NCI-H128 (cell line): ENCODE results near the gene S100A13.
A peak's percentile ranks its signal among the peaks of the same experiment; 100 is the strongest.
"Not testable (repeated sequence)": the region's sequence is repeated elsewhere in the genome, so short reads cannot be mapped to it uniquely, and the experiment has no call there.

Experiments used
- DNase-seq: peaks from one replicate; lab custom pipeline; 2025; ENCODE audit not compliant: unreplicated experiment; lab: John Stamatoyannopoulos, UW

Gene S100A13

DNA sequence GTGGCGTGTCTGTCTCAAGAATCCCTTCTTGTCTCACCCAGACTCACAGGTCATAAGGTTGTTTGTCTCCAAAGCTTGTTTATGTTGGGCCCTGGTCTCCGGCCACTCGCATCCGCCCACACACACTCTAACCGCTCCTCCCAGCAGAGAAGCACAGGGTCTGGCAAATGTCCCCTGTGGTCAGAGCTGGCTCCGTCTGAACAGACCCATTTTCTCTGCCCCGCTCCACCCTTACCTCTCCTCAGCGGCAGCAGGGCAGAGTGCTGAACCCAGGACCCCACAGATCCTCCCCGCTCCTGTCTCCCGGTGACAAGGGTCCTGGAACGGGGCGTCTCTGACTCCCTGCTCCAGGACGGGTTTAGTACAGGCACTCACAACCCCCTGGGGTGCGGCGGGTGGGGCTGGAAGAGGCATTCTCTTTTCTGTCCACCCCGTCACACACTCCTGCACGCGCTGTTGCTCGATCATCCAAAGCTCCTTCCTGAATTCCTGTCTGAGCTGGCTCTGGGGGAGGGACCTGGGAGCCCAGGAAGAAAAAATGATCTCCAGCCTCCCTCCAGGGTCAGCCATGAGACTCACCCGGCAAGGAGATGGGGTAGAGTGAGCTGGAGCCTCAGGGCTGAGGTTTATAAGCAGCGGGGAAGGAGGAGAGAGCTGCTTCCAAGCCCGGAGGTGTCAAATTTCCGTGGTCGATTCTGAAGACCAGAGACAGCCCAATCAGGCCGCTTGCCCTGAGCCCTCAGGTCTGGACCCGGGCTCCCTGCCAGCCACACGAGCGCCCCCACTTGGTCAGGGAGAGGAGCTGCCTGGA lies at the start of gene S100A13:
Gene S100A13, minus strand, starts transcription at position 602 of the 811 bp plus-strand sequence. CDS start 1,033 bp downstream, outside the sequence.
- DNase-seq, result peak; percentile 84

DNA sequence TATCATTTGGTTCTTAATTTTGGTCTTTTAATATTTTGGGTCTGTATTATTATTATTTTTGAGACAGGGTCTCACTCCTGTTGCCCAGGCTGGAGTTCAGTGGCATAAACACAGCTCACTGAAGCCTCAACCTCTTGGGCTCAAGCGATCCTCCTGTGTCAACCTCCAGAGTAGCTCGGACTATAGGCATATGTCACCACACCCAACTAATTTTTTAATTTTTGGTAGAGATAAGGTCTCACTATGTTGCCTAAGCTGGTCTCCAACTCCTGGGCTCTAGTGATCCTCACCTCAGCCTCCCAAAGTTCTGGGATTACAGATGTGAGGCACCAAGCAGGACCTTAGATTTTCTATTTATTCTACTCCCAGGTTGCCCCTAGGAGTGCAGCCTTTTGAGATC lies 46.2 kb upstream of the S100A13 start:
- DNase-seq, result no peak

DNA sequence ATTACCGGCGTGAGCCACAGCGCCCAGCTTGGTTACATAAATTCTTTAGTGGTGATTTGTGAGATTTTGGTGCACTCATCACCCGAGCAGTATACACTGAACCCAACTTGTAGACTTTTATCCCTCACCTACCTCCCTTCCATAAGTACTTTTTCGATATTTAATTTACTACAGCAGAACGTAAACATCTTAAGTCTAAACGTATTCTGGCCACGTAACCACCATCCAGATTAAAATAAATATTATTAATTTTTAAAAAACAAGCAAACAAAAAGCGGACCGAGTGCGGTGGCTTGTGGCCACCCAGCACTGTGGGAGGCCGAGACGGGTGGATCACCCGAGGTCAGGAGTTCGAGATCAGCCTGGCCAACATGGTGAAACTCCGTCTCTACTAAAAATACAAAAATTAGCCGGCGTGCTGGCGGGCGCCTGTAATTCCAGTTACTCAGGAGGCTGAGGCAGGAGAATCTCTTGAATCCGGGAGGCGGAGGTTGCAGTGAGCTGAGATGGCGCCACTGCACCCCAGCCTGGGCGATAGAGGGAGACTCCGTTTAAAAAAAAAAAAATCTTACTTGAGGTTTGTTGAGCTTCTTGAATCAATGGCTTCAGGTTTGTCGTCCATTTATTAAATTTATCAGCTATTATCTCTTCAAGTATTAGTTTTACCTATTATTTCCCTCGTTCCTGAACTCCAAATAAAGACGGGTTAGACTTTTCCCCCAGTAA lies 44.5 kb upstream of the S100A13 start:
- not testable (repeated sequence) for DNase-seq

DNA sequence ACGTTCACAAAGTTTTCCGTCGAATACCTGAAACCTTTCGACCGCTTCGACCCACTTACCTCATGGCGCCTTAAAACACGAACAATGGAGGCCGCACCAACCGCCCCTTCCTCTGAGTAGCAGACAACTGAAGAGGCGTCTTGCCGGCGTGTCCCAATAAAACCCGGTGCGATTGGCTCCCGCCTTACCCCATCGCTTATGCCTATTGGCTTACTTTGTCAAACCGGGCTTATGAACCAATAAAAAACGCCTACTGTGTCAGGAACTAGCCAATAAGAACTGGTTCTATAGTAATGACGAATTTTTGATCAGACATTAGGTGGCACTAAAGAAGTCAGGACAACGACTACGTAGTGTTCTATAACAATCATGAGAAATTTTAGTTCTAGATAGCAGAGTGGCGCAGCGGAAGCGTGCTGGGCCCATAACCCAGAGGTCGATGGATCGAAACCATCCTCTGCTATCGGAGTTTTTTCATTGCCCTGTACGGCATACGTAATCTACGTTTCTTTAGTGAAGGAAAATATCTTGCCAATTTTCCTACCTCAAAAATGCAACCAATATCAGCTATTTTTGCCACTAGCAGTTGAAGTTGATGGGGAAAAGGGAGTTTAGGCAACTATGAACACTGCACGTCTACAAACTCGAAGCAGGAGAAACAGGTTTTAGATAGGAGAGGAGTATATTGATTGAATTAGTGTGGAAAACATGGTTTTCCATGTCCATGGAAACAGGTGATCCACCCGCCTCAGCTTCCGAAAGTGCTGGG lies 43.7 kb upstream of the S100A13 start, which contains the start of gene ILF2:
Gene ILF2, minus strand, starts transcription at position 135 of the 769 bp plus-strand sequence. Its CDS starts 71 bp downstream, at position 64.
- peak; percentile 99 for DNase-seq

DNA sequence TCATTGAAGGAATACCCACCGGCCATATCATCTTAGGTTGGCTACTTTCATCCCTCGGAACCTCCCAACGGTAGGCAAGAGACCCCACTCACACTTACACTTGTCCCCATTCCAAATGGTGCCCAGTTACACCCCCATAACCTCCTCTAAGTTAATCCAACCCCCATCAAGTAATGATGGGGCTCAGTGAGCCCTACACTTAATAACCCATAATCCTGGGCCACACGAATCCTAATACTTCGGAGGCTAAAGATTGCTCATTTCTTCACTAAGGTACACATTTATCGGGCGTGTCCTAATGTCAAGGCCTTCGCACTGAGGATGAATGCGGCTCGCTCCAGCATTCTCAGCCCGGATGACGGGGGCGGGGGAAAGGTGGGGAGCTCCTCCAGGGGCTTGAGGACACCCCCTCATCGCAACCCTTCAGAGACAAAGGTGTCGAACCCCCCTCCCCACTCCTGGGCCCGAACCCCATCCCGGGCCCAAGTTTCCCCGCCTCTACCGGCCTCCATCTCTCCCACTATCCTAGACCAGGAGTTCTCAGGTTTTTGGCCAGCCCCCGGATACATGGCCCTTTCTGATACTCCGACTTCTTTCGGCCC lies 43.1 kb upstream of the S100A13 start:
- no peak for DNase-seq

DNA sequence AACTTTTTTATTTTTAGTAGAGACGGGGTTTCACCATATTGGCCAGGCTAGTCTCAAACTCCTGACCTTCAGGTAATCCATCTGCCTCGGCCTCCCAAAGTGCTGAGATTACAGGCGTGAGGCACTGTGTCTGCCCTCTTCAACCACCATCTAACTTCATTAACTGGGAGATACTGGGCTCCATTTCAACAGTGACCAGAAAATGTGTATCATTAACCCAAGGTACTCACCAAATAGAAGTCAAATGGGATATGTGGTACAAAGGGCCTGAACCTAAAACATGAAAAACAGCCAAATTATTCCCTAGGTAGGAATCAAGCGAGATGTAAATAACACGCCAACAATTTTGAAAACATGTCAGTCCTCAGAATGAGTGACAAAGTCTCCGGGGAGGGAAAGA lies 42.3 kb upstream of the S100A13 start:
- no peak for DNase-seq

DNA sequence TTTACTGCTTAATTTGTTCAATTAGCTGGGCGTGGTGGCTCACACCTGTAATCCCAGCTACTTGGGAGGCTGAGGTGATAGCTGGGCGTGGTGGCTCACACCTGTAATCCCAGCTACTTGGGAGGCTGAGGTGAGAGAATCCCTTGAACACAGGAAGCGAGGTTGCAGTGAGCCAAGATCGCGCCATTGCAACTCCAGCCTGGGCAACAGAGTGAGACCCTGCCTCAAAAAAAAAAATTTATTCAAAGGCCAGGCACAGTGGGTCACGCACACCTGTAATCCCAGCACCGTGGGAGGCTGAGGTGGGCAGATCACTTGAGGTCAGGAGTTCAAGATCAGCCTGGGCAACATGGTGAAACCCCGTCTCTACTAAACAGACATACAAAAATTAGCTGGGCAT lies 41.4 kb upstream of the S100A13 start:
- DNase-seq, result not testable (repeated sequence)

DNA sequence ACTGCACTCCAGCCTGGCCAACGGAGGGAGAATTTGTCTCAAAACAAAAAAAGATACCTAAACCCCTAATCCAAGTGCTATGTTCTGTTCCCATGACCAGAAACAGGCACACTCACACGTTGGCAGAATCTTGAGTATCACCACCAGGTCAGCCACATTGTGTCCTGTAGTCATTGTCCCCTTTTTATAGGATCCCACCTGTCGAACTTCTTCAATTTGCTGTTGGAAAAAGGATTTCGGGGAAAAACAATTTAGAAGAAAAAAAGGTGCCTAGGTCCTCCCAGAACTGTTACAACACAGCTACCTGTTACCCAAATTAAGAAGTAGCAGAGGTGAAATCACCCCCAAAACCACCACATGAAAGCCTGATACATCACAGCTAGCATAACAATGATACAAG lies 40.1 kb upstream of the S100A13 start:
- no peak for DNase-seq

DNA sequence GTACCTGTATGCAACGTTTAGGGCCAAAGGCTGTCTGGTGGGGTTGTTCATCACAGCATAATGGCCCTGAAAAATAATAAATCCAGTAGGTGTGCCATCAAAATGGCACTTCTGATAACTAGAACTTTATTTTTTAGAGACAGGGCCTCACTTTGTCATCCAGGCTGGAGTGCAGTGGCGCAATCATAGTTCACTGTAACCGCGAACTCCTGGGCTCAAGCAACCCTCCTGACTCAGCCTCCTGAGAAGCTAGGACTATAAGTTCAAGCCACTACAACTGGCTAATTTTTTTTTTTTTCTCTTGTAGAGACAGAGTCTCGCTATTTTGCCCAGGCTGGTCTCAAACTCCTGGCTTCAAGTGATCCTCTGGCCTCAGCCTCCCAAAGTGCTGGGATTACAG lies 35.9 kb upstream of the S100A13 start:
- DNase-seq, result no peak

DNA sequence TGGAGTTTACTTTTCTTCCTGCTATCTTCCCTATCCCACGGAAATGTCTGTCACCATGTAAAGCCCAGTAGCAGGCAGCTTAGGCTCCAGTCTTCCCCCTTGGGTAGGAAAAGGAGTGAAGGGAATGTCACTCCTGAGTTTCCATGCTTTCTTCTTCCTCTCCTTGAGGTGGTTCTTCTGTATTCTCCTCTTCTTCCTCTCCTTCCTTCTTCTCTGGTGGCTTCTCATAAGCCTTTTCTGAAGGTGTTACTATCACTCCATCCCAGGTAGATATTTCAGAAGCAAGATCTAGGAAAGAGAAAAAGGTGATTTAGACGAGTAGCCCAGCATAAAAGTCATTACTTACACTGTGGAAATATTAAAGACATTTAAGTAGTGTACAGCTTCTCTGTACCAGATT lies 35.0 kb upstream of the S100A13 start:
- no peak for DNase-seq

DNA sequence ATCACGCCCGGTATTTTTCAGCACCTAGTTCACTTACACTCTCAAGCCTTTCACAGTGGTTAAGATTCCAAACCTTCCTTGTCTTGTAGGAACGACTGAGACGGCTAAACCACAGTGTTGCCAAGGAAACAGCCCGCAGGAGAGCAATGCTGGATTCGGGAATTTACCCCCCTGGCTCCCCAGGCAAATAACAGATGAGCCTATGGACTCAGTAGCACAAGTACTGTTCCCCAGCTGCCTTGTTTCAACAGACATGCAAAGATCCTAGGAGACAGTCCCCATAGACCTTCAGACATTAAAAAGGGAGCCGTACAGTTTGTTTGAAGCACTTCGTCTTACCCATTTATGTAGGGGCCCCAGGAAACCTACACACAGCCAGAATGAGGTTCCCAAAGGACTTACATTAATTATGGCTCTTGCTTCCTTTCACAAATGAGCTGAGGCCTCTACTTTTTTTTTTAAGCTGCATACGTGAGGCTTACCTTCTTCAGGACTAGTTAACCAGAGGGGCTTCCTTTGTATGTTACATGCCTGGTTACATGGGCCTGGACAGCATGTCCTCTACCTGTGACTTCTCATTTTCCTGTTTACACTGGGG lies 33.9 kb upstream of the S100A13 start:
- no peak for DNase-seq

DNA sequence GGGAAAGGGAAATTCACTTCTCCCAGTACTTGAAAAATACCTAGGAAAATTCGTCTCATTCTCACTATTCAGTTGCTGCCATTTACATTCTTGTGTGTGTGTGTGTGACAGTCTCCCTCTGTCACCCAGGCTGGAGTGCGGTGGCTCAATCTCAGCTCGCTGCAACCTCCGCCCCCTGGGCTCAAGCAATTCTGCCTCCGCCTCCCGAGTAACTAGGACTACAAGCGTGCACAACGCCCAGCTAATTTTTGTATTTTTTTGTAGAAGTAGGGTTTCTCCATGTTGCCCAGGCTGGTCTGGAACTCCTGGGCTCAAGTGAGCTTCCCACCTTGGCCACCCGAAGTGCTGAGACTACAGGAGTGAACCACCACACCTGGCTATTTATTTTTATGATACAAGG lies 32.4 kb upstream of the S100A13 start:
- no peak for DNase-seq

DNA sequence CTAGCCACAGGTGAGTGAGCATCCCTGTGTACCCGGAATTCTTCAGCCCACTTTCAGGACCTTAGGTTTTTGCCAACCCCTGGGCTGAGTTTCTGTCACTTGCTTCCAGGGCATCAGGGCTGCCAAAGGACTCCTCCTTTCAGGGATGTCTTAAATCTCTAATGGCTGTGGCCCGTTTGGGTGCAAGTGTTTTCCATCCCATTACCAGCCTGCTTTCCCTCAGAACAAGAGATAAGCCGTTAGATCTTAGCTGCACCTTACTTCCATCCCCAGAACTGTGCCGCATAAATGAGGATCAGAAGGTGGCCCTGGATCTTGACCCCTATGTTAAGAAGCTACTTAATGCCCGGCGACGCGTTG lies 31.9 kb upstream of the S100A13 start:
- no peak for DNase-seq

DNA sequence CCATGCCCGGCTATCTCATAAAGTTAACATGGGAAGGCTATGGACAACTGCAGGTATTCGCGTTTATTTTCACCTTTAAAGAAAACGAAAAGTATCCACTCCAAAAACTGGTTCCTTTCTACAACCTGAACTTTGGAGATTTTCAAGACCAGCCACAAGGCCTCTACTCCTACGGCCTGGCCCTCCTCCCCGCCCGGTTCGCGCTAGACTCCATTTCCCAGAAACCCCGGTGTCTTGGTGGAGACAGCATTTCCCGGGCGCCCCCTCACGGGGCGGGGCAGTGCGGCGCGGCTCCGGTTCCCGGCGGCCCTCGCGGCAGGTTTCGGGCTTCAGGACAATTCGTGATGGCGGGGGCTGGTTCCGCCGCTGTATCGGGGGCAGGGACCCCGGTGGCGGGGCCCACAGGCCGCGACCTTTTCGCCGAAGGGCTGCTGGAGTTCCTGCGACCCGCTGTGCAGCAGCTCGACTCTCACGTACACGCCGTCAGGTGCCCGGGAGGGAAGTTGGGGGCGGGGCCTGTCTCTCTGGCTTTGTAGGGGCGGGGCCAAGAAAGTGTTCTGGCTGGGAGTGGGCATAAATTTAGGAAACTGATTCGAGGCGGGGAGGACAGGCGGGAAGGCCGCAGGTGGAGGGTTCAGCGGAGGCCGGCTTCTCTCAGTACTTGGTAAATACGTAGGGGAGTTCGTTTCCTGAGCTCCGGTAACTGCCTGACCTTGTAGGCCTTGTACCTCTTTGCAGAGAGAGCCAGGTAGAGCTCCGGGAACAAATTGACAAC lies 31.3 kb upstream of the S100A13 start, which contains the start of gene SNAPIN:
Gene SNAPIN, plus strand, starts transcription at position 304 of the 775 bp plus-strand sequence. Its CDS starts 41 bp downstream, at position 345.
- DNase-seq, result peak; percentile 77

DNA sequence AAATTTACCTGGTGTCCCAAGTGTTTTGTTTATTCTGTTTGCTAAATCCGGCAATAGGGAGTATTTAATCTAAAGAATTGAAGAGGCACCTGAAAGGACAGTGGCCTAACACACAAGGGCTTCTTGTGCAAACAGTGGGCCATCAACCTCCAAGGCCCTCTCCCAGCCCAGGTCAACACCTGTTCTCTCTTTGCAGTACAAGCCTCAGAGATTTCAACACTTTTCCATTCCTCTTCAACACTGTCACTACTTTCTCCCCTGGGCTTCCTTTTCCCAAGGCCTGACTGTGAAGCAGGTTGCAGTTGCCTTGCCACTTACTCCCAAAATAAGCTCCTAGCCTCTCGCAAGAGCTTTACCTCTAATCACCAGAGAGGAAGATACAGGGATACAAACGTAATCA lies 28.0 kb upstream of the S100A13 start:
- DNase-seq, result no peak

DNA sequence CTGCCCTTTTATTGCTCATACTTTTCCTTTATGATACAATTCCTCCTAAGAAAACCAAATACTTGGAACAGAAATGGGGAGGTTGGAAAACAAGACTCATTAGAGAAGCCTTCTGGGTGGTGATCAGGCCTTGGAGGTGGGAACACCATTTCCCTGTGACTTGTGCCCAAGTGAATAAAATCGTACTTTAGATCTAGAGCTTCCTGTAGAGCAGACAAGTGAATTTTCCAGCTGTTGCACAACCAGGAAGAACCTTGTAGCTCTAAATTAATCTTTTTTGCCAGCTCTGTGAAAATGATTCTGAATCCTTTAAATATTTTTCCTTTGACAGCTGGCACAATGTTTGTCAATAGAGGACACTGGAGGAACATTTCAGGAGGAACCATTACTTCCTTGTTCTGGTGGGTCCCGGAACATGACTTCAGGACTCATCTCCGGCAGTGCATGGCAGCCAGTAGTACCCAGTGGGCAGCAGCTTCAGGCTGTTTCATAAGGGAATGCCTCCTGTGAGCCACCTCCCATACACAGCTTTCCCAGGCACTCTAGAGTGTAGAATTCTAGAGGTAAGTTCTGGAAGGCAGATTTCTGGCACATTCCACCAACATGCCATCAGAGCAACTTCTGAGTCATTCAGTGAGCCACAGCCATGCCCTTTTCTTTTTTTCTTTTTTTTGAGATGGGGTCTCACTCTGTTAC lies 25.6 kb upstream of the S100A13 start:
- DNase-seq, result no peak

DNA sequence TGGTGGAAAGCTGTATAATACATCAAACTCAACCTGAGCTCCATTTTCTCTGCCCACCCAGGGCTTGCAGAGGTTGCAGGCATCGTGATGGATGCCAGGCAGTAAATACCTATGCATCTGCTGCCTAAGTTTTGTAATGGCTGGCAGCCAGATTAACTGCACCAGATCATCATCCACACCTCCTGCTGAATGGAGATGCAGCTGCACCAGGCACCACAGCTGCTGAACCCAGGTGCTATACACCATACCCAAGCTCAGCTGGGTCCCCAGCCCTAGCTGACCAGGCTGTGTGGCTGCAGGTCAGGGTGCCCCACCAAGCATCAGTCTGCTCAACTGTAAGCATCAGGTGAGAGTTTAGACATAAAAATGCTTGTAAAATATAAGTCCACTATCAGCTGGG lies 24.5 kb upstream of the S100A13 start:
- no peak for DNase-seq

DNA sequence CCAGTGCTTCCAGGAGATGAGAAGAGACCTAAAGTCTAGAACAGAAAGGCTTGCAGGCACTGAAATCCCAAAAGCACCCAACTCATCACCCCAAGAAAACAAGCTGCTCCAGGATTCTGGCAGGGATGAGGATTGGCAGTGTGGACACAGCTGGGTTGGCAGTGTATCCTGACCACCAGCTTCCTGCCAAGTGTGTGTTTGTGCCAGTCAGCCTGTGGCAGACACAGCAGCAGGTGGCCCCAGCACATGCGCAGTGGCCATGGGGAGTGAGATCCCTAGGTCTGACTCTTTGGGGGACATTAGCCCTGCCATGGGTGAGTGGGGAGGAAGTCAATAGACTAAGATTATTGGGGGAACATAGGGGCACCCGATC lies 22.5 kb upstream of the S100A13 start:
- DNase-seq, result no peak

DNA sequence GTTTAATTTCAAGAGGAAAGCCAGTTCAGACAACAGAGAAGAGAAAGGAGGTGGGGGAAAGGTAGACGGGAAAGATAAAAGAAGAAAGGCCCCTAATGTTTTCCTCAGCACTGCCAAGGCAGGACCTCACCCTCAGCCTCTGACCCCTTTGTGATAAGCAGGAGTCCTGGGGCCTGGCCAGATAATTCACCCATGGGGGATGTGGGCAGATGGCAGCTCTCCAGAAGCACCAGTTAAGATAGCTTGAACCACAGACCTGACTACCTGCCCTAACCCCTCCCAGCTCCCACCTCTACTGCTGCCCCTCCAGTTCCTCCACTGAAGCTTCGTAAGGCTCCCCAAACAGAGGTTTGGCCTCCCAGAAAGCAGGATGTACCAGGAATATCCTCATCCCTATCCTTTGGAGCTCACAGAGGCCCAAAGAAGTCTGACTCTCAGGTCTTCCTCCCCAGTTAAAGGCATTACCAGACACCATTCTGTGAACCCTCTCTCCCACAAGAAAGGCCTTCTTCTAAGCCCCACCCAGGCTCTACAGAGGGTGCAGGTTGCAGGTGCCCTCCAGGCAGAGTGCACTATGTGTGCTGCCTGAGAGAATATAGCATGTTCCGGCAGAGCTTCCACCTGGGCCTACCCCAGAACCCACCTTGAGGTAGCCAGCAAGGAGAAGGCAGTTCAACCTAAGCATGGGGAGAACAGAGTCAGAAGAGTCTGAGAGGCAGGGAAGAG lies 22.0 kb upstream of the S100A13 start:
- no peak for DNase-seq
